GM23338 (cell line): Measurements from ENCODE around the gene LIN7A. TPM values are rescaled to one million over a fixed set of nuclear protein-coding genes. Genes with fewer than 3 reads are reported as not detected.
A peak's percentile ranks its signal among the peaks of the same experiment; 100 is the strongest.

Source experiments
- ATAC-seq: fragments of 200-7000 bp; cut with Tn5 transposase; 3 replicates; pipeline ENCODE4 v1.9.1; 2020
- DNase-seq: peaks from one replicate; pipeline ENCODE4 v3.0.0-alpha.2; 2015; ENCODE audit warnings: low spot score
- H2AFZ ChIP-seq: fragments of 200-600 bp; sonication (generic); 2 replicates; pipeline ENCODE4 v1.8.0; 2016; ENCODE audit warnings: antibody characterized with exemption, mild to moderate bottlenecking, moderate library complexity
- H3F3A ChIP-seq: fragments of 200-600 bp; sonication (generic); replicated peaks from 2 replicates; pipeline ENCODE4 v1.8.0; 2017; ENCODE audit warnings: antibody characterized with exemption, mixed run types, low read depth
- H3K27ac ChIP-seq: fragments of 200-600 bp; sonication (generic); 2 replicates; pipeline ENCODE4 v1.6.1; 2016; ENCODE audit warnings: low read depth
- H3K27me3 ChIP-seq: fragments of 200-600 bp; sonication (generic); 2 replicates; pipeline ENCODE4 v1.8.0; 2016; ENCODE audit warnings: mild to moderate bottlenecking, mixed run types, moderate library complexity; ENCODE audit not compliant: insufficient read depth
- H3K36me3 ChIP-seq: fragments of 200-600 bp; sonication (generic); 2 replicates; pipeline ENCODE4 v1.8.0; 2016; ENCODE audit warnings: mild to moderate bottlenecking; ENCODE audit not compliant: insufficient read depth
- H3K4me1 ChIP-seq: fragments of 200-600 bp; sonication (generic); 2 replicates; pipeline ENCODE4 v1.8.0; 2016; ENCODE audit warnings: mild to moderate bottlenecking, moderate library complexity; ENCODE audit not compliant: insufficient read depth
- H3K4me2 ChIP-seq: fragments of 200-600 bp; sonication (generic); 2 replicates; pipeline ENCODE4 v1.7.1; 2017; ENCODE audit warnings: mixed run types
- H3K4me3 ChIP-seq: fragments of 200-600 bp; sonication (generic); 2 replicates; pipeline ENCODE4 v1.6.1; 2016; ENCODE audit warnings: mixed run types
- H3K79me2 ChIP-seq: fragments of 200-600 bp; sonication (generic); replicated peaks from 2 replicates; pipeline ENCODE4 v1.8.0; 2017; ENCODE audit warnings: mild to moderate bottlenecking; ENCODE audit not compliant: insufficient read depth
- H3K9me2 ChIP-seq: fragments of 200-600 bp; sonication (generic); 2 replicates; pipeline ENCODE4 v1.8.0; 2017; ENCODE audit not compliant: insufficient read depth
- H4K20me1 ChIP-seq: fragments of 200-600 bp; sonication (generic); replicated peaks from 2 replicates; pipeline ENCODE4 v1.8.0; 2017; ENCODE audit warnings: mild to moderate bottlenecking; ENCODE audit not compliant: insufficient read depth
- H3K27ac Mint-ChIP-seq: 2 replicates; pipeline ENCODE4 v1.8.0; 2020; ENCODE audit warnings: inconsistent platforms, mild to moderate bottlenecking, moderate library complexity, mixed read lengths
- H3K27me3 Mint-ChIP-seq: 3 replicates; pipeline ENCODE4 v1.8.0; 2022; ENCODE audit warnings: low read depth, mild to moderate bottlenecking, moderate library complexity, mixed read lengths, inconsistent platforms; ENCODE audit not compliant: insufficient read depth, poor library complexity
- H3K36me3 Mint-ChIP-seq: 3 replicates; pipeline ENCODE4 v1.8.0; 2021; ENCODE audit warnings: low read depth, mild to moderate bottlenecking, inconsistent platforms, moderate library complexity, mixed read lengths
- H3K4me1 Mint-ChIP-seq: 3 replicates; pipeline ENCODE4 v1.8.0; 2020; ENCODE audit warnings: mild to moderate bottlenecking, inconsistent platforms, mixed read lengths
- H3K4me3 Mint-ChIP-seq: 3 replicates; pipeline ENCODE4 v1.8.0; 2021; ENCODE audit warnings: moderate library complexity, mild to moderate bottlenecking, inconsistent platforms, mixed read lengths
- H3K9me3 Mint-ChIP-seq: 3 replicates; pipeline ENCODE4 v1.8.0; 2020; ENCODE audit warnings: moderate library complexity, mild to moderate bottlenecking, inconsistent platforms, mixed read lengths
- CREB1 ChIP-seq: fragments of 250-450 bp; sonication (Bioruptor Pico); IDR thresholded peaks from 2 replicates; pipeline ENCODE4 v1.5.0; 2020; ENCODE audit warnings: low read depth, mild to moderate bottlenecking, moderate library complexity
- CTCF ChIP-seq, 2 experiments: fragments of 200-600 bp in 1 of 2; sonication (generic) in 1 of 2; conservative IDR thresholded peaks; 2 replicates each; pipeline versions ENCODE4 v1.5.1 to v1.6.1; 2016 to 2017; ENCODE audit warnings: antibody characterized with exemption in 2 of 2, low read depth in 2 of 2, mild to moderate bottlenecking in 2 of 2, moderate library complexity in 1 of 2
- ETS1 ChIP-seq: IDR thresholded peaks from 2 replicates; pipeline ENCODE4 v1.6.1; 2016; ENCODE audit warnings: antibody characterized with exemption
- EZH2phosphoT487 ChIP-seq: fragments of 200-600 bp; sonication (generic); IDR thresholded peaks from one replicate; pipeline ENCODE4 v1.8.1; 2018; ENCODE audit warnings: antibody characterized with exemption; ENCODE audit not compliant: unreplicated experiment
- NANOG ChIP-seq: IDR thresholded peaks from 2 replicates; pipeline ENCODE4 v1.6.1; 2016; ENCODE audit warnings: antibody characterized with exemption, borderline replicate concordance
- POLR2AphosphoS5 ChIP-seq: IDR thresholded peaks from 2 replicates; pipeline ENCODE4 v1.6.1; 2016; ENCODE audit warnings: antibody characterized with exemption, low read depth
- REST ChIP-seq: IDR thresholded peaks from one replicate; pipeline ENCODE4 v1.6.1; 2018; ENCODE audit warnings: antibody characterized with exemption; ENCODE audit not compliant: unreplicated experiment
- ZNF114 ChIP-seq: fragments of 250-450 bp; sonication (Bioruptor Pico); IDR thresholded peaks from 2 replicates; pipeline ENCODE4 v1.5.0; 2020; ENCODE audit warnings: mild to moderate bottlenecking, moderate library complexity
- ZNF462 ChIP-seq: fragments of 250-450 bp; sonication (Bioruptor Pico); IDR thresholded peaks from 2 replicates; pipeline ENCODE4 v1.5.0; 2020; ENCODE audit warnings: mild to moderate bottlenecking, moderate library complexity
- polyA plus RNA-seq: library from polyadenylated mRNA; unstranded; fragments of >200 nt; fragmentation: Nextera tagmentation; extraction: Ambion mirVana; gene quantifications from 2 replicates; pipeline ENCODE4 v1.2.1, GENCODE V29; 2016
- total RNA-seq: library from RNA; depleted of rRNA; stranded (reverse); fragments of >200 nt; shearing (Covaris generic); gene quantifications from 2 replicates; pipeline ENCODE4 v1.2.3, GENCODE V29; 2014

LIN7A gene
- total and polyA plus RNA-seq, 2 experiments from 2014 or later = 5.7 to 6.5 TPM

DNA sequence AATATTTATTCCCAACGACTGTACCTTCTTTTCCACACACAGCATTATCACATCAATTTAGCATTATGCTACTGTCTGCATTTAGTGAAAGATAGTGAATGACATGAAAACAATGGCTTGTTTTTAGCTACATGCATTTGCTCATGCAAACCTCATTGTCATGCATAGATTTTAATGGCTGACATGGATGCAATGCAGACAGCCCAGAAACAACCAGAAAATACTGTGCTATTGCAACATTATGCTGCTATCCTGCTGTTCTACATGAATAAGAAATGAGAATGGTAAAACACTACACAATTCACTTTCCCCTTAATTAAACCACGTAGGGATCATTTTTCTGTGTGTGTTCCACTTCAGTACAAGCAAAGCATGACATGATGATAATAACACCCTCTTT is 90.8 kb downstream of the LIN7A start:
- Histone ChIP-seq H2AFZ (no peak overlapping the region), H3K27ac (0 out of 2 replicates have a peak overlapping the region, but pooled peaks have one; percentile 21), H4K20me1 (no peaks in the 10 kb centered on the region), H3K79me2 (no peaks in the 10 kb centered on the region), H3K4me2 (peak overlapping the region; percentile 42), H3K4me1 (peaks cover 47% of the 10 kb centered on the region), H3K4me3 (peak overlapping the region; percentile 27; the same call in 1 of the 2 replicates), H3K27me3 (no peaks in the 10 kb centered on the region), H3K36me3 (no peaks in the 10 kb centered on the region), H3F3A (no peaks in the 10 kb centered on the region), H3K9me2 (no peaks in the 10 kb centered on the region)
- Mint-ChIP-seq H3K9me3 (no peaks in the 10 kb centered on the region), H3K4me1 (peaks cover 44% of the 10 kb centered on the region), H3K4me3 (peak overlapping the region; percentile 49), H3K27ac (peak overlapping the region; percentile 94), H3K36me3 (no peaks in the 10 kb centered on the region), H3K27me3 (no peaks in the 10 kb centered on the region)
- DNase-seq (peak; percentile 50), ATAC-seq (peak; percentile 46)
- no peak for TF ChIP-seq EZH2phosphoT487
- peak; percentile 68; the same call in 1 of the 2 replicates for TF ChIP-seq NANOG
- TF ChIP-seq CREB1 = no peak

DNA sequence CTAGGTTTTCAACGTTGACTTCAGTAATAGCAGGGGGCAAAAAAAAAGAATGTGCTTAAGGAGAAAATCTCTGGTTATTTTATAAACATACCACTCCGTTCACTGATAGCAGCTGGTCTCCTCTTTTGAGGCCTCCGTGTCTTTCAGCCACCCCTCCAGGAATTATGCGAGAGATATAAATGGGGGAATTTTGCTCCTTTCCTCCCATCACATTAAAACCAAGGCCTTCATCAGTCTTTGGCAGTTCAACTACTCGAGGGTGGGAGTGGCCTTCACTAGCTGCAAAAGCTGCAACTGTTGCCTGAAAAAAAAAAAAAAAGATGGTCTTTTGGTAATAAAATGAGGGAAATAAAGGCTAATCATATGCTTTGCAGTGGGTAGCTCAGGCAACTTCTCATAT is 92.1 kb downstream of the LIN7A start:
- no peaks in the 10 kb centered on the region for H3K9me2 ChIP-seq
- H4K20me1 ChIP-seq = no peaks in the 10 kb centered on the region
- no peak overlapping the region for H2AFZ ChIP-seq
- H3K79me2 ChIP-seq = no peaks in the 10 kb centered on the region
- ATAC-seq = no peak
- no peak overlapping the region for H3K4me3 Mint-ChIP-seq
- no peaks in the 10 kb centered on the region for H3K27me3 ChIP-seq
- H3F3A ChIP-seq = no peaks in the 10 kb centered on the region
- H3K27ac ChIP-seq = no peak overlapping the region
- H3K4me1 ChIP-seq = peaks cover 47% of the 10 kb centered on the region
- peaks cover 44% of the 10 kb centered on the region for H3K4me1 Mint-ChIP-seq
- no peaks in the 10 kb centered on the region for H3K36me3 Mint-ChIP-seq
- peak overlapping the region; percentile 21; the same call in 1 of the 2 replicates for H3K4me2 ChIP-seq
- peak overlapping the region; percentile 86 for H3K27ac Mint-ChIP-seq
- no peaks in the 10 kb centered on the region for H3K36me3 ChIP-seq
- no peaks in the 10 kb centered on the region for H3K9me3 Mint-ChIP-seq
- no peaks in the 10 kb centered on the region for H3K27me3 Mint-ChIP-seq
- peak; percentile 21 for DNase-seq
- H3K4me3 ChIP-seq = no peak overlapping the region
- TF ChIP-seq CTCF (conservative IDR thresholded peaks at IDR 0.05; ENCODE audit: low read depth in 2 of 2) (no peak), POLR2AphosphoS5 (no peak), EZH2phosphoT487 (no peak), ETS1 (no peak), CREB1 (no peak), ZNF114 (CRISPR knock-in tag) (no peak), ZNF462 (no peak), REST (no peak)
